Stimulated activated CD4-positive, alpha-beta T cell treated with anti-CD3 and anti-CD28 coated beads, Interleukin-1b, Interleukin-23, amount 100 ng/mL, for 4 hours (primary cell): ENCODE data around the gene CACNA1C.
A peak's percentile ranks its signal among the peaks of the same experiment; 100 is the strongest.

ENCODE experiments used
- DNase-seq, 2 donors: peaks; one replicate each; pipeline ENCODE4 v3.0.0-alpha.2; 2020; ENCODE audit warnings: low read depth in 2 of 2

CACNA1C gene

GRCh38 chr12:2282318-2282717, 229.5 kb downstream of the CACNA1C start:
- no peak for DNase-seq

GRCh38 chr12:2283480-2283879, 230.7 kb downstream of the CACNA1C start:
- DNase-seq: no peak

- DNase-seq: no peak
Measured at GRCh38 chr12:2283916-2284315, 231.1 kb downstream of the CACNA1C start.

- DNase-seq: no peak
Measured at GRCh38 chr12:2284321-2284813, 231.6 kb downstream of the CACNA1C start.

GRCh38 chr12:2284857-2285256, 232.1 kb downstream of the CACNA1C start:
- no peak for DNase-seq

- no peak for DNase-seq
Measured at GRCh38 chr12:2285462-2285861, 232.7 kb downstream of the CACNA1C start.

- no peak for DNase-seq
Measured at GRCh38 chr12:2286047-2286446, 233.3 kb downstream of the CACNA1C start.

- DNase-seq: no peak
Measured at GRCh38 chr12:2286461-2287131, 233.8 kb downstream of the CACNA1C start.

GRCh38 chr12:2287151-2287550, 234.4 kb downstream of the CACNA1C start:
- DNase-seq: no peak

- DNase-seq: no peak
Measured at GRCh38 chr12:2287589-2287988, 234.8 kb downstream of the CACNA1C start.

- no peak for DNase-seq
Measured at GRCh38 chr12:2288001-2288400, 235.2 kb downstream of the CACNA1C start.

GRCh38 chr12:2288471-2288870, 235.7 kb downstream of the CACNA1C start:
- DNase-seq: no peak

- DNase-seq: no peak
Measured at GRCh38 chr12:2288875-2289274, 236.1 kb downstream of the CACNA1C start.

GRCh38 chr12:2289525-2289924, 236.7 kb downstream of the CACNA1C start:
- DNase-seq: no peak

- no peak for DNase-seq
Measured at GRCh38 chr12:2290091-2290490, 237.3 kb downstream of the CACNA1C start.

GRCh38 chr12:2290516-2291065, 237.8 kb downstream of the CACNA1C start:
- DNase-seq: no peak

- peak in 1 of 2 donors; percentile 22 for DNase-seq
Measured at GRCh38 chr12:2291182-2291832, 238.5 kb downstream of the CACNA1C start.

GRCh38 chr12:2291947-2292346, 239.2 kb downstream of the CACNA1C start:
- DNase-seq: no peak

GRCh38 chr12:2292560-2292959, 239.8 kb downstream of the CACNA1C start:
- DNase-seq: no peak

- DNase-seq: no peak
Measured at GRCh38 chr12:2294651-2295475, 242.1 kb downstream of the CACNA1C start.

GRCh38 chr12:2295941-2296461, 243.2 kb downstream of the CACNA1C start:
- DNase-seq: no peak

- DNase-seq: no peak
Measured at GRCh38 chr12:2297004-2297403, 244.2 kb downstream of the CACNA1C start.
